ENCODE data around the gene EMP1.

Gene EMP1

DNA sequence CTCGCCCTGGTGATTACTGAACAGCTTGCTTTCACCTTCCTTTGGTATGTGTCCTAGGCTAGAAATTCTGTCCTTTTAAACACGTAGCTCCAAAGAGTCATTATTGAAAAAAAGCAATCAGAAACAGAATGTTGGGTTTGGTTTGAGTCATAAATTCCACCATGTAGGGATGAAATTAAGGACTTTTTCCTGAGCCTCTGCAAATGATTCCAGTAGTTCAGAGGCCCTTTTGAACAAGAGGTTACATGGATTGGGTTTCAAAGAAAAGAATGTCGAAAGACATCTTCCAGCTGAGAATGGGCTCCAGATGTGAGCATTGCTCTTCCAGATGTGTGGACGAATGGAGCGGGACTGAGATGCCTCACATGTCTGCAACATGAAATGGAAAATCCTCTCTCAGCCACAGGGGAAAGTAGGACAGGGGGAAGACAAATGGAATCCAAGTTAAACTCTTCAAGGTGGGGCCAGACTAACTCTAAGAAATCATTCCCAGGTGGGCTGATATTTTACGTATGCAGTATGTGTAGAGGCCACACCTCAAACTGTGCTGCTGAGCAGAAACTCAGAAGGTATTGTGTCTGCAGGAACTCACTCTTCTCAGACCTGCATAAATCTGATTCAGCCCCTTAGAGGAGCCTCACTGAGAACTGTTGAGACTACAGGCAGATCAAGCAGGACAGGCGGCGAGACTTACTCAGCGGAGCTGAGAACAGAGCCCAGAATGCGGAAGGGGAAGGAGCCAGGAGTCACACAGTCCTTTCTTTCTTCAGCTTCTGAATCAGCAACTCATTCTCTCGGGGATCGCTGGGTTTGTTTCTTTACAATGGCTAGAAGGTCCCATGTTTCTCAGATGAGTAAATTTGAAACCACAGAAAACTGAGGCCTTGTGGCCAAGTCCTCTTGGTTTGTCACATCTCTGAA, 23.3 kb upstream of the EMP1 start:
- DNase-seq (ENCODE audit: low read depth in 3 of 3) = peak in 2 of 3 donors; percentile 24 to 30

DNA sequence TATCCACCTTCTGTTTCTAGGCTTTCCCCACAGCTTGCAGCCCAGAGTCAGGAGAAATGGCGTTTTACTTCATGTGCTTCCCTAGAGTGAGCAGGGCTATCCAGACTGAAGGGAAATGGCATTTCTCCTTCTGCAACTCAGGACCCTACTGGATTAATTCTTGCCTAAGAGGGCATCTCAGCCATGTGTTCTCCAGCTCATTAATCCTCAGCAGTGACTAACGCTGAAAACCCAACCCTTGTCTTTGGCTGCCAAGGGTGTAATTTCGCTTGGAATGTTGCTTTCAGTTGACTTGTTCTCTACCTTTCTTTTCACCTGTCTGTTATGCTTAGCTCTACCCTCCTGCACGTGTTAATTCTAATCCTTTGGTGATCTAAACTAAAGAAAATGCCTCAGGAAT, 21.0 kb upstream of the EMP1 start:
- DNase-seq (ENCODE audit: low read depth in 3 of 3) = no peak

DNA sequence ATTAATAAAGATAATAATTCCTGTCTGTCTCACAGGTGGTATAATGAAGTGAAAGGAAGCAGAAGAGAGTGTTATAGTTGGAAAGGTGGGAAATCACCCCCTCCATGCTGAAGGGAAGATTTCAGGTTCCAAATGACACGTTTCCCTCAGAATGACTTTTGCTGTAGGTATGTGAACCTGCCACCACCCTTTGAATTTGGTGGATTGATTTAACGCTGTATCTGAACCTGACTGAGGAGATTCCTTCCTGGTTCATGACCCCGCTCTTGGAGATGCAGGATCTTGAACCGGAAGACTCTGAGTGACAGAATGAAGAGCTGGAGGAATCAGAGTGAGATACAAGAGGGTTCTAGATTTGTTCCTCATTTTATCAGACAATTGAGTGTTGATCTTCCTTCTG, 20.3 kb upstream of the EMP1 start:
- DNase-seq (ENCODE audit: low read depth in 3 of 3) = no peak

DNA sequence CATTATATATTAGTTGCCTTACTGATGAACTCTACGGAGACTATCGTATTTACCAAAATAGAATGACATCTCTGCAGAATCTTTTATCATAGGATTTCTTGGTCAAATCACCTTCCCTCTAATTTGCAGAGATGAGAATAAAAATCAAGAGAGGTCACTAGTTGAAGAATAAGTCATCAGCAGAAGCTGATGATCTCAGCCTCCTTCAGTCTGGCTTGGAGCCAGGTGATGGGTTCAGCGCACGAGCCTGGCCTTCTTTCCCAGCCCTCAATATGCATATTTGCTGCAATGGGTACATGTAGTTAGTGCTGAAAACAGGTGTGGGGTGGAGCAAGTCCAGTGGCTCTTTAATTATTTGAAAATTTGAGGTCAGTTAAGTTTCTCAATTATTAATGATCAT, 19.2 kb upstream of the EMP1 start:
- DNase-seq (ENCODE audit: low read depth in 3 of 3) = no peak

DNA sequence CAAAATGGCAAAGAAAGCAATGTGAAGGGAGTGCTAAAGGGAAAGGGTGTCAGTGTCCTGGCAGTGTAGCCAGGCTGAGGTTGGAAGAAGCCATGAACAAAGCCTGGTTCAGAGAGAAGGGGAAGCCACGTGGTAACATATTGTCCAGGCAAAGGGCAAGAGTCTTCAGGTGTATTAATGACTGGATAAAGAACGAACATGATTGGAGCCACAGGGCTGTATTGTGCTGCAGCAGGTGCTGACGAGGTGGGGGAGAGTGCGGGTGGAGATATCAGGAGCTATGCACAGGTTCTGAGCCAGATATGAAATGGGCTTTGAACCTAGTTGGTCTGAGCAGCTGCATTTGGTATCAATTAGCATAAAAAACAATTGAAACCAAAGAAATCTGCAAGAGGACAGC, 18.6 kb upstream of the EMP1 start:
- DNase-seq (ENCODE audit: low read depth in 3 of 3) = no peak

DNA sequence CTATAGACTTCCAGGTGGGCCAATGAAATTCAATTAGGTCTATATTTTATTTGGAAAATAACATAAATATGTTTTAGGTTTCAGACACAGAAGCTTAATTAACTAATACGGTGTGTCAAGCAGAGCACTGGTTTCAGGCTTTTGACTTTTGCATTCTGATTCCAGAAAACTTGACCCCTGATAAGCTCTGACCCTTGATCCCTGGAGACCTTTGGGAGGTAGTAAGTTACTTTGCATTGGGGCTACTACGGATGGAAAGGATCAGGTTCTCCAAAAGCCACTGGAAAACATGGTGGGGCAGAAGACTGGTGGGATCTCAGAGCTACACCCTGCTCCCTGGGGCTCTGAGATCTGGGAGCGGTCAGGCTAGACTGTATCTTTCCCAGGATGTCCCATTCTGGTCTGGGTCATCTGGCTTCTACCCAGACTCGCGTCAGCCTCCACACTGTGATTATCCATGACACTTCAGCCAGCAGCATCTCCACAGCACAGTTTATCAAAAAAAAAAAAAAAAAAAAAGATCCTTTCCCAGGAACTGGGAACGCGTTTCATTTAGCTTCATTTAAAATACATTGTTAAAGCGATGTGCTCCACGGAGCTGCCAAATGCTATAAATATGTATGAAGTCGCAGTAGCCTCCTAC, 17.8 kb upstream of the EMP1 start:
- no peak for DNase-seq (ENCODE audit: low read depth in 3 of 3)

DNA sequence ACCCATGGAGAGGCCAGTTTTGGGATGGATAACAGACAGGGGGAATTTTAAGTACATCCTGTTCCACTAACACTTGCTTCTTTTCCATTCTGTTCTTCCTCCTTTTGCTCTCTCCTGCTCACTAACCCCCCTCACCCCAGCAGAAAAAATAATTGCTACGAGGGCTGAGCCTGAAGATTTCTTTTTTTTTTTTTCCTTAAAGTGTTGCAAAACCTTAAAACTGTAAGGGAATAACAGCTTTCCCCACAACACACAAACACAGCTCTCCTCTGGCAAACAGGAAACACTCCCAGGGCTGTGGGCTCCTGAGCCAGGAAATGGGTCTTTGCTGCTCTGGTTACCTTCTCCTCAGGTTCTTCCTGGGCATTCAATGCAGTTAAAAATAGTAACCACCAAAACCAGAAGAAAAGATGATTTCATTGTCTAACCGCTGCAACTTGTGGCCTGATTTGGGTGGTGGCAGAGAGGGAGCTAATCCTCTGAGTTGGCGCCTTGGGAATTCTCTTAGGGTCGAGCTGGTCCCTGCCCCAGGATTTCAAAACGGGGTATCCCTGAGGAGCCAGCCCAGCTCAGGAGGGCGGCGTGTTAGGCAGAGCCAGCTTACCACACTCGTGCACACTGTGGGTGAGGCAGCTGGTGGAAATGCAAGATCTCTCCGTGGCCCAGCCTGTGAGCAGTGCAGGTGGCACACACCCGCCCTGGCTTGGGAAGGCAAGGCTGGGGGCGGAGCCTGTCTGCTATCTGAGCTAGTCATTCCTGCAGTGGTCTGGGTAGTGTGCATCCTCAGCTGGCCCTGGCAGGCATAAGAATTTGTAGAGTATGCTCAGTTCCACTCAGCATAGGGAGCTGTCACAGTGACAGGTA, 17.1 kb upstream of the EMP1 start:
- peak; percentile 39 to 47 (median 39) for DNase-seq (ENCODE audit: low read depth in 3 of 3)

DNA sequence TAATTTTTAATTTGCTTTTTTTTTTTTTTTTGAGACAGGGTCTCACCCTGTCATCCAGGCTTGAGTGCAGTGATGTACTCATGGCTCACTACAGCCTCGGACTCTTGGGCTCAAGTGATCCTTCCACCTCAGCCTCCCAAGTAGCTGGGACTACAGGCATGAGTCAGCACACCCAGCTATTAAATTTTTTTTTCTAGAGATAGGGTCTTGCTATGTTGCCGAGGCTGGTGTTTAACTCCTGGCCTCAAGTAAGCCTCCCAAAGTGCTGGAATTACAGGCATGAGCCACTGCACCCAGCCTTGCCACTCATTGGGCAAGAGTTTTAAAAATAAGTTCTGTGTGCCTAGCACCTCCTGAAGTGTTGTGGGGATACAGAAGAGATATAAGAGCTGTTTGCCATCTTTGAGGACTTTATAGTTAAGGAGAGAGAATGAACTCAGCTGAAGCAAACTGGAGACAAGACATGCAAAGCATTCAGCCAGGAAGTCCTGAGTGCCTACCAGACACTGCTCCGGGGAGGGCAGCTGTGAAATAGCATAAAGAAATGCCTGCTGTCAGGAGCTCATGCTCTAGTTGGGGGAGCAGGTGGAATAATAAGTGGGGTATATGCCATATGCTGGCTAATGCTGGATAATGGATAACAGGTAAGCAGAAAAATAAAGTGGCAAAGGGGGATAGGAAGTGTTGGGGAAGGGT, 15.0 kb upstream of the EMP1 start:
- DNase-seq (ENCODE audit: low read depth in 3 of 3) = no peak

DNA sequence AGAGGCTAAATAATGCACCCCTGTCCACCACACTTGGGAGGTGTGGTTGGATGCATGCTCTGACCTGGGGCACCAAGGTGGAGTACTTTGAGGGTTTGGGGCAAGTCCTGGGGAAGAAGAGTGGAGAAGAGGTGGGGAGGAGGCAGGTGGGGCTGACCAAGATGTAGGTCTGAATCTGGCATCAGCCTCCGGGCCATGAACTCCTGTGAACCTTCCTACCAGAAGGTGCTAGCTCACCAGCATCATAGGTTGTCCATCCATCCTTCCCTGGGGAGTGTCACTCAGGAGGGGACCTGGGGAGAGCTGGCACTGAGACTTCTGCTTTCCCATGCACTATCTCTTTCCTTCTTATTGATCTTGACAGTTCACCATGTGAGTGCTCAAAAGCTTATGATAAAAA, 13.6 kb upstream of the EMP1 start:
- DNase-seq (ENCODE audit: low read depth in 3 of 3) = no peak

DNA sequence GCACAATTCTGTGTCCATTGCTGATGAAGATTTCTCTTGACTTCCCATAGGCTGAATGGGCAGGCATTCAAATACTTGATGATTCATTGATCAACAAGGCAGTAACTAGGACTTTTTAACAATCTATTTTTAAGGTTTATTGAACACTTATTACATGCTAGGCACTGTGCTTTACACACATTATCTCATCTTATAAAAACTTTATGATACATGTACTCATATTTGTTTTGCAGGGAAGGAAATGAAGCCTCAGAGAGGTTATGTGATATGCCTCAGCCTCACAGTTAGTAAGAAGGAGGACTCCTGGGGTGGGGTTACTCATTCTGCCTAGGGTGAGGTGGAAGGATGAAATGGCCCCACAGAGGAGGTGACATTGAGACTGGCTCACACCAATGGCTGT, 12.9 kb upstream of the EMP1 start:
- no peak for DNase-seq (ENCODE audit: low read depth in 3 of 3)

DNA sequence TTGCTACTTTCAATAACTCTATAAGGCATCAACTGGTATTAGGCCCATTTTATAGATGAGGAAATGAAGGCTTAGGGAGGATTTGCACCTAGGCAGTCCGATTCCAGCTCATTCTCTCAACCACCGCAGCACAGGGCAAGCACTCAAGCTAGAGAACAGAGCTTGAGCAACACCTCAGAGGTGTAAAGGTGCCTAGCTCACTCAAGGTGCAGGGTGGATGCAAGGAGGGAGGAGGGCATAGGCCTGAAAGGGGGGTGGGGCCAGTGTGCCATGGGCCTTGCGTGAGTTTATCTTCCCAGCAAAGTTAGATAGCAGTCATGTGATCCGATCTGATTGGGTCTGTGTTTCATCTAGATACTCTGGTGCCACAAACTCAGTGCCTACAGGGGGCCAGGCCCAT, 10.2 kb upstream of the EMP1 start:
- no peak for DNase-seq (ENCODE audit: low read depth in 3 of 3)

DNA sequence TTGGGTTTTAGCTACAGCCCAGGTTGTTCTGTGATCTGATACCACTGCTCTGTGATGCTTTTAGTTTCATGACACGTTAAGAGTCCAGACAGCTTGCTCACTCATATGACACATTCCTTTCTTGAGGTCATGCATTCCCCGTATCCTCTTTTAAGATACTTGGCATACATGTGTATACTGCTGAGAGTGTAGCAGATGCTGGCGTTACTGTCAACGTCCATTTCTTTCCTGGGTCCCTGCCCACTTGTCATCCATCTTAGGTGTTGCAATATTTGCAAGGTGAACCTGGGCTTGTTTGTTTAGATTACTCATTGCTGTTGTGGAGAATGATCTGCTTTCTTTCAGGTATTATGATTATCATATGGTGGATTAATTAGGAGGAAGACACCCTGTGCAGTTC, 9.1 kb upstream of the EMP1 start:
- no peak for DNase-seq (ENCODE audit: low read depth in 3 of 3)

DNA sequence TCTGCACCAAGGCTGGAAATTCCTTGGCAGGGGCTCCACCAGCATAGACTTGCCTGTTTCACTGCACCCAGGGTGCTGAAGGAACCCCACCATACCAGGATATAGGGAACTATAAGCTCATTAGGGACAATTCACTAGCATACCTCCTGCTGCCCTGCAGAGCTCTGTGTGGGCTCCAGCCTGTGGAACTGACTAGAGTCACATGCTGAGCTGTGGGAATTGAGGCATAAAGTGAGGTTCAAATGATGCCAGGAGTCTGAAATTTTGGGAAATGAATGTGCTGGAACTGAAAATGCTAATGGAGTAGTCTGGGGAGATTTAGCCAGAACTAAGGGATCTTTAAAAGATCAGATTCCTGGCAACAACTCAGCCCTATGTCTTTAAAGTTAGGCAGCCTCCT, 7.3 kb upstream of the EMP1 start:
- no peak for DNase-seq (ENCODE audit: low read depth in 3 of 3)

DNA sequence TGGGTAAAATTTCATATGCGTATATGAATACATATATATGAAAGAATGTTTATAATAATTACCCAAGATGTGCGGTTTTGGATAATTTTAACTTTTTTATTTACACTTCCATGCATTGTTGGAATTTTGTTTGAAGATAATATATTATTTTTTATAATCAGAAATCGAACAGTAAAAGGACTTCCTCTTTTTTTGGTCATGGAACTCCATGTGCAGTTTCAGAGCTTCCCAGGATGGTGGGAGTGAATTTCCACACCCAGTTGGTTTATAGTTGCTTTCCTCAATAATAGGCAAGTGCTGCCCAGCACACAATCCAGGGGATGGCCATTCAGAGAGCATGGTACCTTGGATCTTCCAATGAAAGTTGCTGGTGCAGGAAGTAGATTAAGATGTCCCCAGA, 6.3 kb upstream of the EMP1 start:
- no peak for DNase-seq (ENCODE audit: low read depth in 3 of 3)

DNA sequence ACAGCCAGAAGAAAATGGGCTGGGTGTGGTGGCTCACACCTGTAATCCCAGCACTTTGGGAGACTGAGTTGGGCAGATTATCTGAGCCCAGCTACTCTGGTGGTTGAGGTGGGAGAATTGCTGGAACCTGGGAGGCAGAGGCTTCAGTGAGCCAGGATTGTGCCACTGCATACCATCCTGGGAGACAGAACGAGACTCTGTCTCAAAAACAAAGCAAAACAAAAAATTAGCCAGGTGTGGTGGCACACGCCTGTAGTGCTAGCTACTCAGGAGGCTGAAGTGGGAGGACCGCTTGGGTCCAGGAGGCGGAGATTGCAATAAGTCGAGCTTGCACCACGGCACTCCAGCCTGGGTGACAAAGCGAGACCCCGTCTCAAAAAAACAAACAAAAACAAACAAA, 3.8 kb upstream of the EMP1 start:
- DNase-seq (ENCODE audit: low read depth in 3 of 3) = no peak

DNA sequence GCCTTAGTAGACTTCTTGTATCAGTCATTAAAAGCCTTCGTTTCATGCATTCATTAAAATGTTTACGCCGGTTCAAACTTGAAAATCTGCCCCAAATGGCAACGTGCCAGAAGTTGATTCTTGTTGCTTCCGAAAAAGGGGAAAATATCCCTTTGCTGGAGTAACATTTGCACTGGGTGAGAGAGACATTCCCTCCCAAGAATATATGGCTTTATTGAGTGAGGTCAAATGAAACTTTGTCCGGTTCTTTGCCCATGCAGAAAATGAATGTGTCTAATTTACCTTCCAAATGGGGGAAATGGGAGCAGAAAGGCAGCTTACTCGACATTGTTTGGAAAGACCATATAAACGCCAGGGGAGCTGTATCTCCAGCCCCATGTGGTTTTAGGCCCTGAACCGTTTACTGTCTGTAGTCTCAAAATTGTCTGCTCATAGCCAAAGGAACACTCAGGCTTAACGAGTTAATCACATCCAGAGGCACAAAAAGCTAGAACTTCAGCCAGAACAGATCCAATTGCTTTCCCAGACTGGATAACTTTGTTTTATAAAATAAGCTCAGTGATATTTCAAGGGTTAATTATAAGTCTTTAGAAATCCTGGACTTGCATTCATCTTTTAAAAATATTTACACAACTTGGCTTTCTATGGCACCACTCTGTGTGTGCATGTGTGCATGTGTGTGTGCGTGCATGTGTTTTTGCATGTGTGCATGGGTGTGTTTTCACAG, 2.9 kb upstream of the EMP1 start:
- DNase-seq (ENCODE audit: low read depth in 3 of 3) = no peak

DNA sequence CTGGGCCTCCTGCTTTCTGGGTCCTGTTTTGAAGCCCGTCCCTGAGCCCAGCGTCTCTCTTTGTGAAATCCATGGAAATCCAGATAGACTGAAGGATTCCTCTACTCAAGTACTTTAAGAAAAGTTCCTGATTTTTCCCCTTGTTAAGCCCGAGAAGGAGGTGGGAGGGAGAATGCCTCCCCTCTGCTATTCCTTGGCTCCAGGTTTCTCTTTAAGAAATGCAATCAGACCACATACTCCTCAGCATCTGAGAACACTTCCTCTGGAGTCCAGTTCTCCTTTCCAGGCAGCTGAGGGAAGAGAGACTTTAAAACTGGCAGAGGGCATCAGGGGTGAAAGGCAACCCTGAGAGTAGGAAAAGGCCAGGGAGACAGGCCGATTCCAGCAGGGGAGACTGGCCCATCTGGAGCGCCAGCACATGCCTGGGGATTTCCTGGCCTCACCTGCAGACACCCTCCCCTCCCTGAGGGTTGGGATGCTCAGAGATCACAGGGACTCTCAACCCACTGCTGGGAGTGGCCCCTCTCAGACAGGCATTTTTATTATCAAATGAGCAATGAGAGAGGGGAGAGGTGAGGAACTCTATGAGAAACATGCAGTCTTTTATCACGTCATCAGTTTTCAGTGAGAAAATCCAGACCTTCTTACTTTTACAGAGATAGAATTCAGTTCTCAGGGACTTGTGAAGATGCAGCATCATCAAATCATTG, 2.0 kb upstream of the EMP1 start:
- no peak for DNase-seq (ENCODE audit: low read depth in 3 of 3)

DNA sequence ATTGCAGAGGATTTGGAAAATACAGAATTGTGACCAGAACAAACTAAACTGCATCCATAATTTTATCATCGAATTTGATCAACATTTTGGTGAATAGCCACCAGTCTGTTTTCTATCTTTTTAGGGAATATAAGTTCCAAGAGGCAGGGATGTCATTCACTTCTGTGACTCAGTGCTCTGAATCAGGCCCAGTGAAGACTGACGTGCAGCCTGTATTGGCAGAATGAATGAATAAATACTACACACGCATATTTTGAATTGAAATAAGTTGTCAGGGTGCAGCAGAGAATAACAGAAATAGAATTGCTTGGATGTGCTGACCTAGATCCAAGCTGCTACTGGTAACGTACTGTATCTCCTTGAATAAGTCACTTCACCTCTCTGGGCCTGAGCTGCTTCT, 1.3 kb upstream of the EMP1 start:
- DNase-seq (ENCODE audit: low read depth in 3 of 3) = no peak

DNA sequence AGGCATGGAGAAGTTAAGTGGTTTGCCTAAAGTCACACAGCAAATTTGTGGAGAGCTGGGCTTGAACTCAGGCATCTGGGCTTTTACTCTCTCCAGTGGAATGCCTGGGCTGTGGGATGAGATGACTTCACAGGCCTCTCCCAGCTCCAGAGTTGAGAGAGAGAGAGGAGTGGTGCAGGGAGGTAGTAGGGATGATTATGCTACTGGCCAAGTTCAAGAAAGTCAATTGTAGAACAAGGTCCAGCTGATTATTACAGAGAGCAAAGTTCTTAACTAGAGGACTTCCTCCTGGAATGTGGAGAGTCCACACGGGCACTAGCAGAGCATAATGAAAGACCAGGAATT, 769 bp upstream of the EMP1 start:
- no peak for DNase-seq (ENCODE audit: low read depth in 3 of 3)

DNA sequence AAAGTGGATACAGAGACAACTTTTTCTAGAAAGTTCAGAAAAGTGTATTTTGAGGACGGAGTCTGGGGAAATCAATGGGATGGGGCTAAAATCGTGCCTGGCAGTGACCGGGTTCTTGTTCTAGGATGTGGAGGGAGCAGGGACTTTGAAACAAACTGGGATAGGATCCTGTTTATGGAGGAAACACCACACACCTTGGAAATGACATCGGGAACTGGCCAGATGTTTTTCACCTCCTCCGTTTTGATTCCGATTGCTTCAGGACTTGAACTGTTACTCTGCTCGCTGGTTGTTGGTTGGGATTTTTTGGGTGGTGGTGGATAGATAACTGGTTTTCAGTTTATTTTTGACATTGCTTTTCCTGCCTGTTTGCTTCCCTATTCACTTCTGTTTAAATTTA, 506 bp downstream of the EMP1 start:
- no peak for DNase-seq (ENCODE audit: low read depth in 3 of 3)
